ENCODE measurements around the gene ARPC5L. TPM values are rescaled to one million over a fixed set of nuclear protein-coding genes. Genes with fewer than 3 reads are reported as not detected.
A peak's percentile ranks its signal among the peaks of the same experiment; 100 is the strongest.

ARPC5L gene
- total and polyA plus RNA-seq, 9 of the 15 experiments (the other 6 are each of a cell fraction or from before 2014, with no cell fraction given), result 25.4 to 113 (median 63.8) TPM

DNA sequence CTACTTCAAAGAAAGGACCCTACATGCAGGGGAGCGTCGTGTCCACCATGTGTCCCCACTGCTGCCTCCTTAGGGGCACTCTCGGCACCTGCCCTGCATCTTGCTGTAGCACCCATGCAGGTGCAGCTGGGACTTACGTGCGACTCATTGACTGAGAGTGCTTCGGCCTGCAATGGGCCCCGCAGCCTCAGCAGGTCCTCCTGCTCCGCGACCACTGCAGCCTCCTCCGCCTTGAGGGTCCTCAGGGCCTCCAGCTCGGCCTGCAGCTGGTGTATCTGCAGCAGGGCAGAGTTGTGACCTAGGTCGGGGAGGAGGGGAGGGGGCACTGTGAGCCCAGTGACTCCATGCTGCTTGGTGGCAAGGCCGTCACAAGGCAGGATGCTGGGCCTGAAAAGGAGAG lies 27.1 kb downstream of the ARPC5L start:
- in situ Hi-C loops (cut with MboI) (loop anchor here (10.0 kb wide), 1 partner anchor 1016 kb away; no protein-coding TSS in a partner anchor), intact Hi-C loops (cut with micrococcal nuclease) (no loop called here)
- Histone ChIP-seq H2AFZ (ENCODE audit: low read depth, low read length) (no peak overlapping the region), H3K4me2 (ENCODE audit: insufficient read depth, low read length) (no peak overlapping the region), H3K9me1 (ENCODE audit: control insufficient read depth, insufficient read depth, low read length) (peaks cover 4% of the 10 kb centered on the region), H3K9me3 (replicated peaks; ENCODE audit: control insufficient read depth, insufficient read depth, low read depth, low read length) (no peaks in the 10 kb centered on the region), H3K27me3 (ENCODE audit: control insufficient read depth in 2 of 2, insufficient read depth in 2 of 2, low read length in 2 of 2) (no peaks in the 10 kb centered on the region), H3K4me1 (replicated peaks in 1 of 2; ENCODE audit: control insufficient read depth in 2 of 2, insufficient read depth in 2 of 2, low read length in 2 of 2) (0 out of 5 replicates have a peak, but pooled peaks cover 0 to 3% of the 10 kb centered on the region in 2 experiments), H3K36me3 (ENCODE audit: control insufficient read depth, insufficient read depth, low read length) (peaks cover 65% of the 10 kb centered on the region; the same call in 2 of the 3 replicates), H4K20me1 (replicated peaks; ENCODE audit: control insufficient read depth, insufficient read depth, low read length) (no peaks in the 10 kb centered on the region), H3K79me2 (ENCODE audit: control insufficient read depth, insufficient read depth, low read length) (no peaks in the 10 kb centered on the region), H3K9ac (ENCODE audit: insufficient read depth in 1 of 2, low read depth in 2 of 2, low read length in 2 of 2) (peak overlapping the region in 1 of 2 experiments; percentile 54; a peak in 1 of 4 replicates), H3K27ac (ENCODE audit: extremely low read depth, low read depth, low read length) (no peak overlapping the region), H3K4me3 (no peak overlapping the region)
- WGBS (ENCODE audit: insufficient coverage, low coverage, missing lambda C conversion rate), result 91% methylated on average over 13 of the region's 13 CpGs
- FAIRE-seq (no peak), DNase-seq (ENCODE audit: extremely low read depth in 1 of 4, low spot score in 3 of 4) (no peak), ATAC-seq (no peak)
- POLR2A ChIA-PET, result interaction anchor here (2.8 kb wide), 1 partner anchor 12 kb away, joined by 18 read pairs; no protein-coding TSS in a partner anchor
- TF ChIP-seq KLF16 (IDR thresholded peaks at IDR 0.05) (no peak), BRD4 (IDR thresholded peaks at IDR 0.05) (no peak), HEY1 (CRISPR knock-in tag; IDR thresholded peaks at IDR 0.05; ENCODE audit: borderline replicate concordance) (no peak), HNRNPL (IDR thresholded peaks at IDR 0.05; ENCODE audit: low read depth, low read length) (no peak), ASH1L (IDR thresholded peaks at IDR 0.05; ENCODE audit: borderline replicate concordance, low read depth, partially characterized antibody) (no peak), HMG20A (CRISPR knock-in tag; conservative IDR thresholded peaks at IDR 0.05) (no peak), ILK (tag; IDR thresholded peaks at IDR 0.05; ENCODE audit: borderline replicate concordance, low read depth) (no peak), U2AF1 (optimal IDR thresholded peaks at IDR 0.05; ENCODE audit: low read depth, low read length) (no peak), CCNT2 (IDR thresholded peaks at IDR 0.05; ENCODE audit: borderline replicate concordance, extremely low read depth, insufficient read length, low read depth, low read length) (no peak), CREM (IDR thresholded peaks at IDR 0.05; ENCODE audit: low read depth) (no peak), HDAC2 (IDR thresholded peaks at IDR 0.05) (no peak), CTBP1 (IDR thresholded peaks at IDR 0.05; ENCODE audit: borderline replicate concordance) (no peak), KDM4B (IDR thresholded peaks at IDR 0.05; ENCODE audit: borderline replicate concordance in 2 of 2, low read depth in 1 of 2) (no peak), RBM39 (optimal IDR thresholded peaks at IDR 0.05; ENCODE audit: low read depth, low read length) (no peak), ZNF778 (CRISPR knock-in tag; IDR thresholded peaks at IDR 0.05) (no peak), SIX5 (IDR thresholded peaks at IDR 0.05; ENCODE audit: borderline replicate concordance in 1 of 2, insufficient read depth in 1 of 2, low read depth in 1 of 2, low read length in 2 of 2) (no peak), ZNF699 (CRISPR knock-in tag; IDR thresholded peaks at IDR 0.05; ENCODE audit: insufficient replicate concordance) (no peak)
- TF ChIP-seq, protein P1, sequence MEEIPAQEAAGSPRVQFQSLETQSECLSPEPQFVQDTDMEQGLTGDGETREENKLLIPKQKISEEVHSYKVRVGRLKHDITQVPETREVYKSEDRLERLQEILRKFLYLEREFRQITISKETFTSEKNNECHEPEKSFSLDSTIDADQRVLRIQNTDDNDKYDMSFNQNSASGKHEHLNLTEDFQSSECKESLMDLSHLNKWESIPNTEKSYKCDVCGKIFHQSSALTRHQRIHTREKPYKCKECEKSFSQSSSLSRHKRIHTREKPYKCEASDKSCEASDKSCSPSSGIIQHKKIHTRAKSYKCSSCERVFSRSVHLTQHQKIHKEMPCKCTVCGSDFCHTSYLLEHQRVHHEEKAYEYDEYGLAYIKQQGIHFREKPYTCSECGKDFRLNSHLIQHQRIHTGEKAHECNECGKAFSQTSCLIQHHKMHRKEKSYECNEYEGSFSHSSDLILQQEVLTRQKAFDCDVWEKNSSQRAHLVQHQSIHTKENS (CRISPR knock-in tag; IDR thresholded peaks at IDR 0.05), result no peak
- TF ChIP-seq, protein P2, sequence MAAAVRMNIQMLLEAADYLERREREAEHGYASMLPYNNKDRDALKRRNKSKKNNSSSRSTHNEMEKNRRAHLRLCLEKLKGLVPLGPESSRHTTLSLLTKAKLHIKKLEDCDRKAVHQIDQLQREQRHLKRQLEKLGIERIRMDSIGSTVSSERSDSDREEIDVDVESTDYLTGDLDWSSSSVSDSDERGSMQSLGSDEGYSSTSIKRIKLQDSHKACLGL (CRISPR knock-in tag; IDR thresholded peaks at IDR 0.05; ENCODE audit: borderline replicate concordance, poor library complexity, severe bottlenecking), result no peak
- TF ChIP-seq, protein P3, sequence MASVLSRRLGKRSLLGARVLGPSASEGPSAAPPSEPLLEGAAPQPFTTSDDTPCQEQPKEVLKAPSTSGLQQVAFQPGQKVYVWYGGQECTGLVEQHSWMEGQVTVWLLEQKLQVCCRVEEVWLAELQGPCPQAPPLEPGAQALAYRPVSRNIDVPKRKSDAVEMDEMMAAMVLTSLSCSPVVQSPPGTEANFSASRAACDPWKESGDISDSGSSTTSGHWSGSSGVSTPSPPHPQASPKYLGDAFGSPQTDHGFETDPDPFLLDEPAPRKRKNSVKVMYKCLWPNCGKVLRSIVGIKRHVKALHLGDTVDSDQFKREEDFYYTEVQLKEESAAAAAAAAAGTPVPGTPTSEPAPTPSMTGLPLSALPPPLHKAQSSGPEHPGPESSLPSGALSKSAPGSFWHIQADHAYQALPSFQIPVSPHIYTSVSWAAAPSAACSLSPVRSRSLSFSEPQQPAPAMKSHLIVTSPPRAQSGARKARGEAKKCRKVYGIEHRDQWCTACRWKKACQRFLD (CRISPR knock-in tag; IDR thresholded peaks at IDR 0.05), result no peak
- no TSS peak for BruUV-seq (replicated peaks)
- CTCF ChIA-PET (ENCODE audit: low intra/inter-chr PET ratio), result no interaction called here
